Keratinocyte (primary cell): ENCODE results near the gene MAGEA9.

Experiments used
- CTCF ChIP-seq, 3 experiments: IDR thresholded peaks in 1 of 3; conservative IDR thresholded peaks in 1 of 3; optimal IDR thresholded peaks in 1 of 3; 2 replicates in 2 of 3; 3 replicates in 1 of 3; pipeline versions ENCODE3 to v1.5.1; 2011; ENCODE audit warnings: low read length in 3 of 3, mild to moderate bottlenecking in 3 of 3, moderate library complexity in 2 of 3, control low read depth in 1 of 3, inconsistent platforms in 1 of 3; ENCODE audit not compliant: insufficient read depth in 2 of 3; ENCODE audit errors: extremely low read depth in 1 of 3
- EZH2 ChIP-seq: IDR thresholded peaks from one replicate; pipeline ENCODE4 v1.6.1; 2012; ENCODE audit warnings: inconsistent platforms, mild to moderate bottlenecking, low read length, moderate library complexity

- no peak for TF ChIP-seq CTCF (optimal IDR thresholded peaks at IDR 0.05 in 1 of 3, IDR thresholded peaks at IDR 0.05 in 1 of 3, conservative IDR thresholded peaks at IDR 0.05 in 1 of 3; ENCODE audit: extremely low read depth in 1 of 3, insufficient read depth in 2 of 3, low read length in 3 of 3)
- no peak for TF ChIP-seq EZH2
Measured at GRCh38 chrX:149807747-149808458, 26.2 kb downstream of the MAGEA9 start.
